Peyer's patch (tissue), 4 donors: ENCODE measurements around the gene CCDC88C.

ENCODE experiments used
- CTCF ChIP-seq, 6 experiments: fragments of 450-650 bp in 4 of 6; fragments of 200-600 bp in 2 of 6; sonication (generic) in 1 of 6; IDR thresholded peaks; one replicate each; pipeline ENCODE4 v1.5.1; 2017 to 2019; ENCODE audit warnings: antibody characterized with exemption in 6 of 6, mild to moderate bottlenecking in 3 of 6, moderate library complexity in 1 of 6
- POLR2A ChIP-seq, 2 donors: fragments of 450-650 bp; IDR thresholded peaks; one replicate each; pipeline ENCODE4 v1.5.1; 2017; ENCODE audit warnings: antibody characterized with exemption in 2 of 2, mild to moderate bottlenecking in 2 of 2, moderate library complexity in 2 of 2

GRCh38 chr14:91402348-91402747, 15.3 kb downstream of the CCDC88C start:
- TF ChIP-seq CTCF (IDR thresholded peaks at IDR 0.05) (no peak), POLR2A (IDR thresholded peaks at IDR 0.05) (no peak)
